NB4 (cell line): ENCODE measurements around the gene SLC24A4.

Source experiments
- DNase-seq: peaks from one replicate; pipeline ENCODE4 v3.0.0; 2010; ENCODE audit warnings: low read depth
- H3K4me3 ChIP-seq: one replicate; pipeline ENCODE4 v1.5.1; 2011; ENCODE audit warnings: mild to moderate bottlenecking, low read depth, low read length, moderate library complexity
- MYC ChIP-seq: IDR thresholded peaks from 2 replicates; pipeline ENCODE4 v1.6.1; 2011; ENCODE audit warnings: low read depth, low read length
- POLR2A ChIP-seq: IDR thresholded peaks from 2 replicates; pipeline ENCODE4 v1.6.1; 2011; ENCODE audit warnings: mild to moderate bottlenecking; ENCODE audit not compliant: insufficient read length; ENCODE audit errors: extremely low read depth
- TF ChIP-seq, protein P1 (sequence below): IDR thresholded peaks from one replicate; pipeline ENCODE4 v1.5.1; 2012; ENCODE audit warnings: low read depth, low read length
- TF ChIP-seq, protein P2 (sequence below): IDR thresholded peaks from 2 replicates; pipeline ENCODE4 v1.6.1; 2011; ENCODE audit warnings: low read depth, low read length

Gene SLC24A4

DNA sequence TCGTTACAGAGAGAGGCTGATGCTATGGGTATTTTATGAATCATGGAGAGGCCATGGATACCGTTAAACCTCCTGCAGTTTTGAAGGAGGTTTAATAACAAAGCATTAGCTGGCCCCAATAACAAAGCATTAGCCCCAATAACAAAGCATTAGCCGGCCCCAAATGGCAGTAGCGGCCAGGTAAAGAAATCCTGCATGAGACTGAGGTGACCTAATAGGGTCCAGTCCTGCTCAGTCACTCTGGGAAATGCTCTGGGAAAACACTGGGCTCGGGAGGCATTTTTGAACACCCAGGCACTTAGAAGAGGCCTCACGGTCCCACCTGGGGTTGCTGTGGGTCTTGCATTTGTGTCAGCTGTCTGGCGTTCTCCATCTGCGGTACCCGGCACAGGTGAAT lies 189.8 kb downstream of the SLC24A4 start:
- H3K4me3 ChIP-seq = no peak overlapping the region
- no peak for TF ChIP-seq MYC
- TF ChIP-seq, protein P1, sequence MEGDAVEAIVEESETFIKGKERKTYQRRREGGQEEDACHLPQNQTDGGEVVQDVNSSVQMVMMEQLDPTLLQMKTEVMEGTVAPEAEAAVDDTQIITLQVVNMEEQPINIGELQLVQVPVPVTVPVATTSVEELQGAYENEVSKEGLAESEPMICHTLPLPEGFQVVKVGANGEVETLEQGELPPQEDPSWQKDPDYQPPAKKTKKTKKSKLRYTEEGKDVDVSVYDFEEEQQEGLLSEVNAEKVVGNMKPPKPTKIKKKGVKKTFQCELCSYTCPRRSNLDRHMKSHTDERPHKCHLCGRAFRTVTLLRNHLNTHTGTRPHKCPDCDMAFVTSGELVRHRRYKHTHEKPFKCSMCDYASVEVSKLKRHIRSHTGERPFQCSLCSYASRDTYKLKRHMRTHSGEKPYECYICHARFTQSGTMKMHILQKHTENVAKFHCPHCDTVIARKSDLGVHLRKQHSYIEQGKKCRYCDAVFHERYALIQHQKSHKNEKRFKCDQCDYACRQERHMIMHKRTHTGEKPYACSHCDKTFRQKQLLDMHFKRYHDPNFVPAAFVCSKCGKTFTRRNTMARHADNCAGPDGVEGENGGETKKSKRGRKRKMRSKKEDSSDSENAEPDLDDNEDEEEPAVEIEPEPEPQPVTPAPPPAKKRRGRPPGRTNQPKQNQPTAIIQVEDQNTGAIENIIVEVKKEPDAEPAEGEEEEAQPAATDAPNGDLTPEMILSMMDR = no peak
- TF ChIP-seq, protein P2, sequence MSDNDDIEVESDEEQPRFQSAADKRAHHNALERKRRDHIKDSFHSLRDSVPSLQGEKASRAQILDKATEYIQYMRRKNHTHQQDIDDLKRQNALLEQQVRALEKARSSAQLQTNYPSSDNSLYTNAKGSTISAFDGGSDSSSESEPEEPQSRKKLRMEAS = no peak
- no peak for DNase-seq

DNA sequence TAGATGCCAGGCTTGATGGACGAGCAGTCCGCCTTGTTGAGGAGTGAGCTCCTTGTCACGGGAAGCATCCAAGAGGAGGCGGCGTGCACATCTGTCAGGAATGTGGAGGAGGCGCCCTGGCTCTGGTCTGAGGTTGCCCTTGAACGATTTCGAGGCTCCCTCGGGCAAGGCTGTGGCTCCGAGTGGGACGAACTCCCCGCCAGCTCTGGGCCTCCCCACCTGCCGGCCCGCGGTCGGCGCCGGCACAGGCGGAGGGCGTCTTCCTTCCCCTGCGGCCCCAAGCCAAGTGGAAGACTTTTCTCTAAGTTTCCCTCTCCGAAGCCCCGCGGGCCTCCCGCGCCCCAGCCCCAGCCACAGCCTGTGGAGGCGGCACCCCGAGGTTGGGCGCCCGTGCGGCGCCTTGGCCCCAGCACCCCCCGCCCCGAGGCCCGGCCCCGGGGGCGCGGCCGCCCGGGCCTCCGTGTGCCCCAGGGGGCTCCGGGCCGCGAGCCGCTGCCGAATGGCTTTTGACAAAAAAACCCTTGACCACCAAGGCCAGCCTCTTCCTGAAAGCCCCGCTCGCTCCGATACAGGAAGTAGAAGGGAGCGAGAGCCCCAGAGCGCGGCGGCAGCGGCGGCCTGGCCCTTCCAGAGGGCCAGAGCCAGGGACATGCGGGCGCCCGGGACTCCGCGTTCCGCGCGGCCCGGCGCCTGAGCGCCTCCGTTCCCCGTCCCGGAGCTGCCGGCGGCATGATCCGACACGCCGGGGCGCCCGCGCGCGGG lies 190.4 kb downstream of the SLC24A4 start, which contains the start of gene RIN3:
Gene RIN3, plus strand, starts transcription at position 578 of the 762 bp plus-strand sequence. Its CDS starts 152 bp downstream, at position 730.
- peak within 1 kb of the TSS; percentile 74 for H3K4me3 ChIP-seq
- DNase-seq = peak; percentile 85
- TF ChIP-seq POLR2A = peak; percentile 62
- TF ChIP-seq, protein P2 = no peak

DNA sequence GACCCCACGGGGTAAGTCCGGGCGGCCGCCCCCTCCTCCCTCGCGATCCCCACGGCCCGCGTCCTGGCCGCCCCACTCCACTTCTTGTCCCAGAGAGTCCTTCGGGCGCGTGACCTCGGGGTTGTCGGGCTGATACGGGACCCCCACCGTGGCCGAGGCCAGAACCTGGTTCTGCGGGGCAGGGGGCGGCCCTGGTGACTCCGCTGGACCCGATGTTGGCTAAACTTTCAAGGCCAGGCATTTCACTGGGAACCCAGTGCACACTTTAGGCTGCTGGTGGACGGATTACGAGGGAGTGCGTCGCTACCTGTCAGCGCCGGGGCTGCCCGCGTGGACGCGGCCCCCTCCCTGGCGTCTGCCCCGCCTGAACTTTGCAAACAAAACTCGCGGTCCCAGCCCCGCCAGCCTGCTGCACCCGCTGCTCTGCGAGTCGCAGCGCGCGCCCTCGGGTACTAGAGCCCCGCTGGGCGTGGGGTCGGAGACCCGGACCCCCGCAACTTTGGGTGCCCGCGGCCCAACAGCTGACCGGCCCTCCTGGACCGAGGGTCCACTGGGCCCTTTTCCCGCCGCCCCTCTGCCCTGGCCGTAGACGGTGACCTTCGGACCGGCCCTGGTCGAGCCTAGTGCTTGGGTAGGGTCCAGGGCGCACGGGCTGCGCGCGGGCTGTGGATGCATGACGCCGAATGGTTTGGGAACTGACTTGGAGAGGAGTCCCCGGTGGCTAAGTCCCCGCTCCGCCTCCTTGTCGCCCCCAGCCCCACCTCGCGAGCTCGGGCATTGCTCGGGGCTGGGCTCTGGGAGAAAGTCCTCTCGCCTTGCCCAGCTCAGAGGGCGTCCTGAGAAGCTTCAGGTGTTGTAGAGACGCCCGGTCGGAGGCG lies 191.2 kb downstream of the SLC24A4 start:
- peak overlapping the region; percentile 74 for H3K4me3 ChIP-seq
- TF ChIP-seq MYC = no peak
- TF ChIP-seq, protein P2 = no peak
- TF ChIP-seq POLR2A = no peak
- TF ChIP-seq, protein P1 = no peak
- peak; percentile 44 for DNase-seq

DNA sequence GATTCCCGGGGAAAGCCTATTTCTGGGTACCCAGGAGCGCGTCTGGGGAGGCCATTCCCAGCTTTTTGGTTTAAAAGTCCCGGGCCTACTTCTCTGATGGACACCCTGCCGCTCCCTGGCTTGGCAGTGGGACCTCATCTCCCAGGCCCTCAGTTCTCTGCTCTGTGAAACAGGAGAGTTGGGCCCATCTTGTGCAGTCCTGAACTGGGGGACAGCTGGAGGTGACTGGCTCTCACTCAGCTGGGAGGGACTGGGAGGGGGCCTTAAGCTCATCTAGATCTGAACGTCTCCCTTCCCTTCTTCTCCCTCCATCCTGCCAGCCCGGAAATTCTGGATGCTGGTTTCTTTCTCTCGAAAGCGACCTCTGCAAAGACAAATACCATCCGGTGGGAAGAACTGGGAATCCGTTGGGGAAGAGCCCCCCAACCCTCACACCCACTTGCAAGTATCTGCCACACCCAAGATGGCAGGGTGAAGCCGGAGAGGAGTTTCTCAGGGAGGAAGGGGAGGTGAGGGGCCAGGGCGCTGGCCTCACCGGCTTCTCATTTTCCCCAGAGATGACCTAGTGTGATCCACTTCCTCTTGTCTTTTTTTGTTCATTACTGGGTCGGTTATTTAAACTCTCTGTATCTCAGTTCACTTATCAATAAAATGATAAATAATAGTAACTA lies 192.0 kb downstream of the SLC24A4 start:
- peak; percentile 53 for DNase-seq
- H3K4me3 ChIP-seq = peak overlapping the region; percentile 74
- TF ChIP-seq, protein P2 = no peak
- TF ChIP-seq POLR2A (no peak), MYC (no peak)
- TF ChIP-seq, protein P1 = no peak

DNA sequence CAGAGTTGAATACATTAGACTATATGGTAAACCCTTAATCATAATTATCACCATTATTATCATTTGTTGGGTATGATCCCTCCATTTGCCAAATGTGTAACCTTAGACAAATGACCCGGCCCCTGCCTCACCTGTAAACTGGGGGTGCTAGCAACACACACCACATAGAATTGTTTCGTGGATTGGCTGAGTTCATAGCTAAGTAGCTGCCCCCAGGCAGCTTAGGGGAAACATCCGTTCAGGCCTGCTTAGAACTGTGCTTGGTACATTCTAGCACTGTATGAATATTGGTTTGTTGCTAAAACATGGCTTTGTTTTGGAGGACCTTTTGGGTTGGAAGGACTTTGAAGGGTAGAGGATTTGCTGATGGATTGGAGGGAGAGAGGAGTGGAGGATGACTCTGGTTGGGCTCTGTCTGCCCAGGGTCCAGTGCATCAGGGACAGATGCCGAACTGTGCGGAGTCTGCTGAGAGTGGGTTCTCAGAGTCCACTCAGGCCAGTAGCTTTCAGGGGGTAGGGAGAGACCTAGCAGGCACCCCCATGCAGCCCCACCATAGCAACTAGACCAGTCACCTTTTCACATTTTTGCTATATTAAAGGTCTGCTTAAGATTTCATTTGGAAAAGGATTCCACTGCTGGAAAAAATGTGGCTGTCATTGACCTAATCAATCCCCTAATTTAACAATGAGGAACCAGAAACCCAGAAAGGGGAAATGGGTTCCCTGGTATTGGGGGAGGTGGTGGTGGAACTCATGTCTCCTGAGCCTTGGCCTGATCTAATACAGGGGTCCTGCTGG lies 192.8 kb downstream of the SLC24A4 start:
- peak; percentile 44 for DNase-seq
- TF ChIP-seq, protein P1 = no peak
- TF ChIP-seq, protein P2 = no peak
- TF ChIP-seq MYC (no peak), POLR2A (no peak)
- H3K4me3 ChIP-seq = peak overlapping the region; percentile 74
